Brain microvascular endothelial cell (primary cell): ENCODE results near the gene XXYLT1.

Experiments used
- DNase-seq: peaks from one replicate; pipeline ENCODE4 v3.0.0-alpha.2; 2020
- H3K27ac ChIP-seq: fragments of 250-450 bp; sonication (Bioruptor Pico); 2 replicates; pipeline ENCODE4 v1.5.1; 2020; ENCODE audit warnings: mild to moderate bottlenecking, moderate library complexity
- H3K27me3 ChIP-seq: fragments of 250-450 bp; sonication (Bioruptor Pico); replicated peaks from 2 replicates; pipeline ENCODE4 v1.5.1; 2020; ENCODE audit warnings: mild to moderate bottlenecking
- H3K36me3 ChIP-seq: fragments of 250-450 bp; sonication (Bioruptor Pico); replicated peaks from 2 replicates; pipeline ENCODE4 v1.5.1; 2020; ENCODE audit warnings: mild to moderate bottlenecking
- H3K4me3 ChIP-seq: 2 replicates; pipeline ENCODE4 v1.5.1; 2011; ENCODE audit warnings: low read depth, mild to moderate bottlenecking, control low read depth, low read length, moderate library complexity
- in situ Hi-C: cut with HindIII; loops from 2 replicates; pipeline ENCODE4 v1.10.0; 2017; ENCODE audit warnings: low sequenced_read_pairs, low pct_ligation_motif_present
- TF ChIP-seq, protein P1 (sequence below): IDR thresholded peaks from 2 replicates; pipeline ENCODE4 v1.5.1; 2011; ENCODE audit warnings: low read depth, mild to moderate bottlenecking, moderate library complexity, low read length, control low read depth, inconsistent platforms; ENCODE audit errors: missing control alignments

The XXYLT1 gene

DNA sequence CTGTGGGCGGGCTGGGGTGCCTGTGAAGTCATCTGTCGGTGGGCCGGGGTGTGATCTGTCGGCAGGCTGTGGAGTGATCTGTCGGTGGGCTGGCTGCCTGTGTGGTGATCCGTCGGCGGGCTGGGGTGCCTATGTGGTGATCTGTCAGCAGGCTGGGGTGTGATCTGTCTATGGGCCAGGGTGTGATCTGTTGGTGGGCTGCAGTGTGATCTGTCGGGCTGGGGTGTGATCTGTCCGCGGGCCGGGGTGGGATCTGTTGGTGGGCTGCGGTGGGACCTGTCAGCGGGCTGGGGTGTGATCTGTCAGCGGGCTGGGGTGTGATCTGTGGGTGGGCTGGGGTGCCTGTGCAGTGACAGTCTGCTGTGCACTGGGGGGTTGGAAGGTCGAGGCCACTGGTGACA is 204.5 kb downstream of the XXYLT1 start:
- DNase-seq, result no peak
- Histone ChIP-seq H3K36me3 (peaks cover 5% of the 10 kb centered on the region), H3K27me3 (no peaks in the 10 kb centered on the region), H3K27ac (no peak overlapping the region), H3K4me3 (no peak overlapping the region)
- TF ChIP-seq, protein P1, sequence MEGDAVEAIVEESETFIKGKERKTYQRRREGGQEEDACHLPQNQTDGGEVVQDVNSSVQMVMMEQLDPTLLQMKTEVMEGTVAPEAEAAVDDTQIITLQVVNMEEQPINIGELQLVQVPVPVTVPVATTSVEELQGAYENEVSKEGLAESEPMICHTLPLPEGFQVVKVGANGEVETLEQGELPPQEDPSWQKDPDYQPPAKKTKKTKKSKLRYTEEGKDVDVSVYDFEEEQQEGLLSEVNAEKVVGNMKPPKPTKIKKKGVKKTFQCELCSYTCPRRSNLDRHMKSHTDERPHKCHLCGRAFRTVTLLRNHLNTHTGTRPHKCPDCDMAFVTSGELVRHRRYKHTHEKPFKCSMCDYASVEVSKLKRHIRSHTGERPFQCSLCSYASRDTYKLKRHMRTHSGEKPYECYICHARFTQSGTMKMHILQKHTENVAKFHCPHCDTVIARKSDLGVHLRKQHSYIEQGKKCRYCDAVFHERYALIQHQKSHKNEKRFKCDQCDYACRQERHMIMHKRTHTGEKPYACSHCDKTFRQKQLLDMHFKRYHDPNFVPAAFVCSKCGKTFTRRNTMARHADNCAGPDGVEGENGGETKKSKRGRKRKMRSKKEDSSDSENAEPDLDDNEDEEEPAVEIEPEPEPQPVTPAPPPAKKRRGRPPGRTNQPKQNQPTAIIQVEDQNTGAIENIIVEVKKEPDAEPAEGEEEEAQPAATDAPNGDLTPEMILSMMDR, result no peak
- in situ Hi-C loops, result no loop called here

- in situ Hi-C loops, result no loop called here
- Histone ChIP-seq H3K27me3 (no peaks in the 10 kb centered on the region), H3K4me3 (no peak overlapping the region), H3K27ac (no peak overlapping the region), H3K36me3 (peaks cover 5% of the 10 kb centered on the region)
- TF ChIP-seq, protein P1, result no peak
- DNase-seq, result no peak
Measured at GRCh38 chr3:195065864-195066185, 205.1 kb downstream of the XXYLT1 start.

- in situ Hi-C loops, result no loop called here
- Histone ChIP-seq H3K27me3 (no peaks in the 10 kb centered on the region), H3K27ac (no peak overlapping the region), H3K36me3 (peaks cover 5% of the 10 kb centered on the region), H3K4me3 (no peak overlapping the region)
- DNase-seq, result no peak
- TF ChIP-seq, protein P1, result no peak
Measured at GRCh38 chr3:195065142-195065863, 205.7 kb downstream of the XXYLT1 start.

DNA sequence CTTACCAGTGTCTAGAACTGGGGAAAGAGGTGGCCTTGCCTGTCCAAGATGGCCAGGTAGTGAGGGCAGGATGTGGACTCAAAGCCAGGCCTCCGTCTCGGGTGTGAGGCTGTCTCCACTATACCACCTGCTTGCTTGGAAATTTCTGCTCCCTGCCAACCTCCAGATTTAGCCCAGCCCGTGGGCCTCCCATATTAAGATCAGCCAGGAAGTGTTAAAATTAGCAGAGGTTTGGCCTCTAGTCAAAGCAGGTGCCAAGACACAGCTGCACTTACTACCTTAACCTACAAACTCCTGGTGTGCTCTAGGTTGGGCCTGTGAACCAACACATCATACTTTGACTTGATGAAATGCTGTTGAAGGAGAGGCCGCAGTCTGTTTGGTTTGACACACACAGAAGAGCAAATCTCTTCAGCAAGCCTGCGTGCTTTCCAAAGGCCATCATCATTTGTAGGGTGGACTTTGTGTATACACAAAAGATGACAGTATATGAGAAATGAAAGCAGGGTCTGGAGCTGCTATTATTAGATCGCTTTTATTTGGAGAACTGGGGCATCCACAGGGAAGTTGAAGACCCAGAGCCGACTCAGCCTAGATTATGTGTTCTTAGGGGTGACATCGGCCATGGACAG is 206.5 kb downstream of the XXYLT1 start:
- H3K4me3 ChIP-seq, result no peak overlapping the region
- H3K27ac ChIP-seq, result no peak overlapping the region
- in situ Hi-C loops, result no loop called here
- H3K27me3 ChIP-seq, result no peaks in the 10 kb centered on the region
- H3K36me3 ChIP-seq, result peaks cover 5% of the 10 kb centered on the region
- TF ChIP-seq, protein P1, result no peak
- no peak for DNase-seq

- no peak overlapping the region for H3K27ac ChIP-seq
- H3K4me3 ChIP-seq, result no peak overlapping the region
- H3K27me3 ChIP-seq, result no peaks in the 10 kb centered on the region
- TF ChIP-seq, protein P1, result no peak
- peaks cover 1% of the 10 kb centered on the region for H3K36me3 ChIP-seq
- no peak for DNase-seq
- in situ Hi-C loops, result no loop called here
Measured at GRCh38 chr3:195063581-195064193, 207.3 kb downstream of the XXYLT1 start.
